Prostate gland (tissue), 2 donors: ENCODE measurements around the gene MAP4K4. TPM values are rescaled to one million over a fixed set of nuclear protein-coding genes. Genes with fewer than 3 reads are reported as not detected.

ENCODE experiments used
- DNase-seq: peaks from one replicate; pipeline ENCODE4 v3.0.0-alpha.2; 2019; ENCODE audit warnings: low spot score
- H3K27ac ChIP-seq, 2 donors: fragments of 200-600 bp; sonication (generic); 2 replicates each; pipeline ENCODE4 v1.5.1; 2017 to 2019
- H3K27me3 ChIP-seq: fragments of 200-600 bp; sonication (generic); replicated peaks from 2 replicates; pipeline ENCODE4 v1.5.1; 2019; ENCODE audit not compliant: insufficient read depth
- H3K36me3 ChIP-seq, 2 donors: fragments of 200-600 bp; sonication (generic); 1 replicate in 1 of 2; 2 replicates in 1 of 2; pipeline versions ENCODE4 v1.5.1 to v1.8.1; 2017 to 2019
- H3K4me1 ChIP-seq: fragments of 200-600 bp; sonication (generic); replicated peaks from 2 replicates; pipeline ENCODE4 v1.5.1; 2019
- H3K4me3 ChIP-seq, 2 donors: fragments of 200-600 bp; sonication (generic); 2 replicates each; pipeline ENCODE4 v1.5.1; 2017 to 2019
- H3K9me3 ChIP-seq: fragments of 200-600 bp; sonication (generic); 2 replicates; pipeline ENCODE4 v1.5.1; 2017
- POLR2A ChIP-seq: fragments of 450-650 bp; IDR thresholded peaks from one replicate; pipeline ENCODE4 v1.6.1; 2016; ENCODE audit warnings: antibody characterized with exemption, mild to moderate bottlenecking
- POLR2AphosphoS5 ChIP-seq: sonication (generic); formaldehyde crosslinking; IDR thresholded peaks from one replicate; pipeline ENCODE4 v1.6.1; 2017; ENCODE audit warnings: antibody characterized with exemption
- WGBS: methylation state at CpG from one replicate; pipeline ENCODE4 v1.1.5; 2018; 5-methylcytosine and 5-hydroxymethylcytosine counted together
- intact Hi-C: fragments of 100-400 bp; cut with DNase I; formaldehyde crosslinking; loops from one replicate; pipeline ENCODE4 v1.14.2; 2022
- total RNA-seq, 2 donors: library from RNA; depleted of rRNA; stranded (reverse); fragments of >200 nt; gene quantifications; one replicate each; pipeline ENCODE4 v1.1.0, GENCODE V29; 2016
- TF ChIP-seq, protein P1 (sequence below), 4 experiments: fragments of 200-600 bp in 2 of 4; fragments of 450-650 bp in 2 of 4; sonication (generic) in 2 of 4; IDR thresholded peaks; 1 replicate in 3 of 4; 2 replicates in 1 of 4; pipeline ENCODE4 v1.5.1; 2016 to 2019; ENCODE audit warnings: antibody characterized with exemption in 4 of 4, mild to moderate bottlenecking in 2 of 4, moderate library complexity in 2 of 4

MAP4K4 gene
- total RNA-seq, 2 donors from 2014 or later: 23.6 to 107 TPM

DNA sequence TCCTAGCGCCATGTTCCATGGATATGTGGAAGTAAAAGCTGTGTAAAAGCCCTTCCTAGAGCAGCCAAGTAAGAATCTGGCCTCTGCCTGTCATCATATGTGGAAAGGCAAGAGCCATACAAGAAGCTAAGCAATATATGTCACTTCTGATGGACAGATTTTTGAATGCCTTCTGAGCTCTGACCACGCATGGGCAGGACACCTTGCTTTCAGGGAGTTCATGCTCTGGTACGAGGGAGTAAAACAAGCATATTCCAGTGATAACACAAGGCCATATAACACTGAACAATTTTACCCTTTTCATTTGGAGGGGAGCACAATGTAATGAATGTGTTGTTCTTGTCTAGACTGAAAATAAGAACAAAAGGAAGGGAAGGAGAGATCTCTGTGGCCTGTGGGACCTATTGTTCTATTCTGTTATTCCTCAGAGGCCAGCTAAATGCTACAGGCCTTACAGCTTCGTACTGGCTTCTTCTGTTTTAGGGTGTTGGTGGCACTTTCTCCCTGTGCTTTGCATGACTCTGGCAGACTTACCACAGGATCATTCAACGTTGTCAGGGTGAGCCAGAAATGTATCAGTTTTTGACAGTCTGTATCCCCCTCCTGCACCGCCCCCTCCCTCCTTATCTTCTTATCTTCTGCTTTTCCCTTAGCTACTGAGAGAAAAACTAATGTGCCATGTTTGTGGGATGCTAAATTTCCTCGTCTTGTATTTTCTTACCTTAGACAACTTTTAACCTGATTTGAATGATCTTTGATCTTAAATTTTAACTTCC is 99.5 kb downstream of the MAP4K4 start:
- TF ChIP-seq POLR2AphosphoS5: no peak
- H3K36me3 ChIP-seq: no peaks in the 10 kb centered on the region
- no peak overlapping the region for H3K4me3 ChIP-seq
- intact Hi-C loops: no loop called here
- H3K4me1 ChIP-seq: no peaks in the 10 kb centered on the region
- no peaks in the 10 kb centered on the region for H3K9me3 ChIP-seq
- no peak for DNase-seq
- 77% methylated on average over 7 of the region's 7 CpGs for WGBS
- no peaks in the 10 kb centered on the region for H3K27me3 ChIP-seq
- no peak overlapping the region for H3K27ac ChIP-seq

DNA sequence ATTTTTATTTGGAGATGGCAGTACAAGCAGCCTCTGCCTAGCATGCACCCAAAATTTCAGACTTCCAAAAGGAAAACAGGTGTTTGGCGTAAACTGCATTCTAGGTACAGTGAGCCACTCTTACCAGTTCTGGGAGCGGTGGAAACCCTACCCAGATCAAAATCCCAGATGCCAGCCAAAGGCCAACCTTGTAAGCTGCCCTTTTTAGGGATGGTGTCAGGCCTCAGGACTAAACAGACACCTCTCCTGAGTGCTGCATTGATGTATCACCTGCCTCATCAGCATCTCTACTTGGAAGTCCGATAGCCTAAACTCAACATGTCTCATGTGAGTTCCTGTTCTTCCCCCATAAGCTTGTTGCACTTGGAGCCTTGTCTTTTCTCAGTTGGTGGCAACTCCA is 104.0 kb downstream of the MAP4K4 start:
- Histone ChIP-seq H3K27ac (no peak overlapping the region), H3K9me3 (no peaks in the 10 kb centered on the region), H3K27me3 (no peaks in the 10 kb centered on the region), H3K4me3 (no peak overlapping the region), H3K4me1 (no peaks in the 10 kb centered on the region), H3K36me3 (no peaks in the 10 kb centered on the region)
- intact Hi-C loops: no loop called here
- TF ChIP-seq POLR2AphosphoS5 (no peak), POLR2A (no peak)
- TF ChIP-seq, protein P1, sequence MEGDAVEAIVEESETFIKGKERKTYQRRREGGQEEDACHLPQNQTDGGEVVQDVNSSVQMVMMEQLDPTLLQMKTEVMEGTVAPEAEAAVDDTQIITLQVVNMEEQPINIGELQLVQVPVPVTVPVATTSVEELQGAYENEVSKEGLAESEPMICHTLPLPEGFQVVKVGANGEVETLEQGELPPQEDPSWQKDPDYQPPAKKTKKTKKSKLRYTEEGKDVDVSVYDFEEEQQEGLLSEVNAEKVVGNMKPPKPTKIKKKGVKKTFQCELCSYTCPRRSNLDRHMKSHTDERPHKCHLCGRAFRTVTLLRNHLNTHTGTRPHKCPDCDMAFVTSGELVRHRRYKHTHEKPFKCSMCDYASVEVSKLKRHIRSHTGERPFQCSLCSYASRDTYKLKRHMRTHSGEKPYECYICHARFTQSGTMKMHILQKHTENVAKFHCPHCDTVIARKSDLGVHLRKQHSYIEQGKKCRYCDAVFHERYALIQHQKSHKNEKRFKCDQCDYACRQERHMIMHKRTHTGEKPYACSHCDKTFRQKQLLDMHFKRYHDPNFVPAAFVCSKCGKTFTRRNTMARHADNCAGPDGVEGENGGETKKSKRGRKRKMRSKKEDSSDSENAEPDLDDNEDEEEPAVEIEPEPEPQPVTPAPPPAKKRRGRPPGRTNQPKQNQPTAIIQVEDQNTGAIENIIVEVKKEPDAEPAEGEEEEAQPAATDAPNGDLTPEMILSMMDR (IDR thresholded peaks at IDR 0.05): no peak
- no peak for DNase-seq
- 98% methylated on average over 3 of the region's 3 CpGs for WGBS

DNA sequence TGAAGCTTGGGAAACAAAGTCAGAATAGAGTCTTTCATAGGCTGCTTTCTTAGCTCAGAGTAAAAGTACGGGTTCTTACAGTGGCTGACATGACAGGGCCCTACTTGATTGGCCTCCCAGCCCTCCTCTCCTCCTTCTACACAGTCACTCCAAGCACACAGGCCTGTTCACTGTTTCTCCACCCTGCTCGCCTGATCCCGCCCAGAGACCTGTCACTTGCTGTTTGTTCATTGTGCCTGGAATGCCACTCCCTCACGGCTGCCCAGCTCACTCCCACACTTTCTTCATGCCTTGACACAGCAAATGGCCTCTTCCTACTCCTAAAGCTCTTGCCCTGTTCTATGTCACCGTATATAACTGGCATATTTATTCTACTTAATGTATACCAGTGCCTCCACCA is 104.8 kb downstream of the MAP4K4 start:
- no peaks in the 10 kb centered on the region for H3K9me3 ChIP-seq
- WGBS: 61% methylated on average over 5 of the region's 5 CpGs
- no peaks in the 10 kb centered on the region for H3K4me1 ChIP-seq
- H3K27me3 ChIP-seq: no peaks in the 10 kb centered on the region
- H3K36me3 ChIP-seq: no peaks in the 10 kb centered on the region
- H3K4me3 ChIP-seq: no peak overlapping the region
- H3K27ac ChIP-seq: no peak overlapping the region
- intact Hi-C loops: no loop called here
- TF ChIP-seq POLR2AphosphoS5 (no peak), POLR2A (no peak)
- TF ChIP-seq, protein P1 (IDR thresholded peaks at IDR 0.05): no peak
- DNase-seq: no peak

DNA sequence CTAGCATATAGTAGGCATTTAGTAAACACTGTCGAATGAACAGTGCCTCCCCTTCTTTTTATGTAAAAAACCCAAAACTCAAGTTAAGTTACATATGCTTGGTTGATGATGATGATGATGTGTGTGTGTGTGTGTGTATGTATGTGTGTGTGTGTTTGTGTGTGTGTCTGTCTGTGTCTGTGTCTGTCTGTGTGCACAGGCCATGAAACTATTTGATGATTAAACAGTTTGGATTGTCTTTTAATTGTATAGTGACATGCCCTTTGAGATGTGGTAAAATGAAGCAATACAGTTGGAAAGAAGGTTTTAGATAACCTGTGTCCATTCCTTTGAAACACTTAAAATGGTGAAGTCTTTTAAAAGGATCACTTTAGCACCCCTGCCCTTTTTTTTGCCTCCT is 105.6 kb downstream of the MAP4K4 start:
- no peak for TF ChIP-seq POLR2AphosphoS5
- TF ChIP-seq, protein P1 (IDR thresholded peaks at IDR 0.05): no peak
- no peak for TF ChIP-seq POLR2A
- intact Hi-C loops: no loop called here
- Histone ChIP-seq H3K27ac (no peak overlapping the region), H3K36me3 (no peaks in the 10 kb centered on the region), H3K4me1 (no peaks in the 10 kb centered on the region), H3K27me3 (no peaks in the 10 kb centered on the region), H3K9me3 (no peaks in the 10 kb centered on the region), H3K4me3 (no peak overlapping the region)
- WGBS: 83% methylated on average over 1 of the region's 1 CpG
- DNase-seq: no peak

DNA sequence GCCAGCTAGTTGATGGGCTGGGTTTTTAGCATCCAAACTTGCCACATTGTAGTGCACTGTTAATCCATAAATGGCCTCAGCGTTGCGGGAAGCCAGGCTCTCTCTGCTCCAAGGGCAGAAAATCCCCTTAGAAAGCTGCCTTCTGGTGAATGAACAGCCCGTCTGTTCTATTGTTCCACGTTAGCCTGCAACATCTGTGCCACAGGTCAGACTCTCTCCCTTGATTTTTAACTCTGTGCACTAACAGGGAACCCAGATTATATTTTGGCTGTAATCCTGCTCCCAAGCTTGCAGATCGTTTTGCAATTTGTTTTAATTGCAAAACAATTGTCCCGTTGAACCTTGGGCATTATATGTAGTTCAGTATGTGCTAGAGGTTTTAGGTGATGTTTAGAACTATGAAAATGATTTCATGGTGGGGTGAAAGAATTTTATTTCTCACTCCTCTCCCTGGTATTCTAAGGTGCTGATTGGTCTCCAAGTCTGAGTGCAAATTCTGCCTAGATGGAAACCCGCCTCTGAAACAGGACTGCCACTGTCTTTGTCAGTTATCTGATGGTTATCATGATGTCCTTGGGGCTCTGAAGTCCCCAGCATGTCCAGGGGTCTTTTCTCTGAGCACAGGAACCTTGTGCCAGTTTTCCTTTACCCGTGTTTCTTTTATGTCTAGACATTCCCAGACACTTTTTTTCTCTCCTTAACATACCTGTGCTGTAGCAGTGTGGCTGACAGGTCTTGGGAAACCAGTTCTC is 106.6 kb downstream of the MAP4K4 start:
- no peak for DNase-seq
- Histone ChIP-seq H3K9me3 (no peaks in the 10 kb centered on the region), H3K4me1 (no peaks in the 10 kb centered on the region), H3K36me3 (no peaks in the 10 kb centered on the region), H3K27ac (no peak overlapping the region), H3K4me3 (no peak overlapping the region), H3K27me3 (no peaks in the 10 kb centered on the region)
- intact Hi-C loops: no loop called here
- TF ChIP-seq, protein P1 (IDR thresholded peaks at IDR 0.05): no peak
- TF ChIP-seq POLR2A: no peak
- TF ChIP-seq POLR2AphosphoS5: no peak
- 47% methylated on average over 8 of the region's 8 CpGs for WGBS
